ENCODE measurements around the gene NFKBIA. TPM values are rescaled to one million over a fixed set of nuclear protein-coding genes. Genes with fewer than 3 reads are reported as not detected.

The NFKBIA gene
- total and polyA plus RNA-seq, 2 of the 8 experiments (the other 6 are each of a cell fraction or from before 2014, with no cell fraction given): 25.9 to 49.7 TPM

DNA sequence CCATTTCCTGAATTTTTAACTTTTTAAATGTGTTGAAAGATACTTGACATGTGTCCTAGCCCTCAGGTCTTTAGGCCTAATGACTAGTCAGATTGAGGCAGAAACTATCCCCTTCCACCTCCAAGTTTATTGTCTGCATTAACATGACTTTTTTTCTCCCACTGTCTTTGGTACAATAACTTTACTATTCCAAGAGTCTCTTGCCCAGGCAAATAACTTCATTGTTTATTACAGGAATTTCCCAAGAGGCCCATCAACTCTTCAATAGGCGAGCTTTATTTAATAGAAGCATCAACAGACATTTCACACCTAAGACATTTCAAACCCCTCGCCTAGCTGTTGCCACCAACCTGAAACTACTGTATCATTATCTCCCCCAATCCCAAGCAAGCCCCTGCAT lies 10.7 kb downstream of the NFKBIA start:
- no peak overlapping the region for H3K14ac ChIP-seq (ENCODE audit: insufficient read length)
- no peak overlapping the region for H3K27ac ChIP-seq (ENCODE audit: low read depth, low read length)
- H4K20me1 ChIP-seq (replicated peaks in 1 of 2; ENCODE audit: control insufficient read depth in 1 of 2, insufficient read depth in 2 of 2, low read length in 2 of 2): no peaks in the 10 kb centered on the region
- H3K23ac ChIP-seq (ENCODE audit: insufficient read length): no peak overlapping the region
- no peaks in the 10 kb centered on the region for H3K79me1 ChIP-seq (ENCODE audit: low read depth, low read length)
- H3K23me2 ChIP-seq (ENCODE audit: low read depth, low read length): no peaks in the 10 kb centered on the region
- H3K18ac ChIP-seq (ENCODE audit: extremely low read depth, low read length): no peak overlapping the region; the same call in 1 of the 2 replicates
- 89% methylated on average over 2 of the region's 2 CpGs; no CpG with 5 or more reads in 1 of the 2 experiments for WGBS, 2 experiments (ENCODE audit: extremely low coverage in 1 of 2, insufficient coverage in 1 of 2, insufficient read length in 1 of 2, insufficient replicate concordance in 2 of 2, low coverage in 1 of 2, low lambda C conversion rate in 2 of 2, missing lambda C conversion rate in 1 of 2)
- no peaks in the 10 kb centered on the region for H3K36me3 ChIP-seq (ENCODE audit: control insufficient read depth in 2 of 4, insufficient read depth in 4 of 4, low read length in 3 of 4)
- no peak for TF ChIP-seq ASH2L (IDR thresholded peaks at IDR 0.05; ENCODE audit: low read length)
- TF ChIP-seq, protein P1, sequence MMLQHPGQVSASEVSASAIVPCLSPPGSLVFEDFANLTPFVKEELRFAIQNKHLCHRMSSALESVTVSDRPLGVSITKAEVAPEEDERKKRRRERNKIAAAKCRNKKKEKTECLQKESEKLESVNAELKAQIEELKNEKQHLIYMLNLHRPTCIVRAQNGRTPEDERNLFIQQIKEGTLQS (IDR thresholded peaks at IDR 0.05; ENCODE audit: insufficient read depth, low read depth, low read length): no peak
- peaks cover 5 to 10% (median 9%) of the 10 kb centered on the region in 4 experiments; a peak in 6 of 7 replicates for H3K4me1 ChIP-seq (replicated peaks in 1 of 4; ENCODE audit: control insufficient read depth in 3 of 4, insufficient read depth in 4 of 4, low read length in 3 of 4)
- H4K5ac ChIP-seq (ENCODE audit: insufficient read length, low read depth, low read length): no peak overlapping the region
- ChIA-PET POLR2A (ENCODE audit: partially characterized antibody) (interaction anchor here (4.5 kb wide), 1 partner anchor 10 kb away, joined by 48 read pairs; the partner anchor contains the start of gene NFKBIA), CTCF (ENCODE audit: partially characterized antibody) (interaction anchor here (0.6 to 2.0 kb wide), 4 partner anchors 10 to 253 kb away, joined by 3 to 11 read pairs (median 4); partner anchors contain the start of gene NFKBIA)
- no peak overlapping the region for H2BK5ac ChIP-seq (ENCODE audit: low read depth, low read length)
- H3K9ac ChIP-seq (replicated peaks in 1 of 4; ENCODE audit: extremely low read depth in 1 of 4, low read depth in 3 of 4, low read length in 3 of 4): no peak overlapping the region
- H2BK120ac ChIP-seq (replicated peaks; ENCODE audit: low read depth, low read length): no peak overlapping the region
- no peak overlapping the region for H2AK5ac ChIP-seq (ENCODE audit: low read depth, low read length)
- no peak overlapping the region for H2BK15ac ChIP-seq (ENCODE audit: low read length)
- H3K4ac ChIP-seq (replicated peaks; ENCODE audit: insufficient read length, low read depth, low read length): no peak overlapping the region
- no peaks in the 10 kb centered on the region for H3K79me2 ChIP-seq (ENCODE audit: control insufficient read depth in 1 of 2, insufficient read depth in 2 of 2, low read length in 2 of 2)
- no peak overlapping the region for H3K4me3 ChIP-seq (ENCODE audit: extremely low read depth in 1 of 4, insufficient read depth in 2 of 4, low read depth in 3 of 4, low read length in 4 of 4)
- no peak overlapping the region for H2BK12ac ChIP-seq (ENCODE audit: low read depth, low read length)
- no peak overlapping the region for H4K91ac ChIP-seq (replicated peaks; ENCODE audit: insufficient read length, low read length)
- DNase-seq (ENCODE audit: low read depth in 1 of 2, low spot score in 2 of 2) (no peak), FAIRE-seq (no peak)
- H2BK20ac ChIP-seq (ENCODE audit: low read length): no peak overlapping the region
- H3K56ac ChIP-seq (replicated peaks; ENCODE audit: insufficient read length, low read depth, low read length): no peak overlapping the region
- no peaks in the 10 kb centered on the region for H3K9me3 ChIP-seq (ENCODE audit: insufficient read depth in 2 of 2, low read depth in 1 of 2, low read length in 1 of 2)
- H2AFZ ChIP-seq (ENCODE audit: low read length): no peak overlapping the region
- H3K4me2 ChIP-seq (ENCODE audit: insufficient read depth in 1 of 2, low read depth in 2 of 2, low read length in 2 of 2): no peak overlapping the region
- H4K8ac ChIP-seq (ENCODE audit: extremely low read depth, insufficient read depth, low read length): no peak overlapping the region
- H3K27me3 ChIP-seq (replicated peaks in 1 of 4; ENCODE audit: control insufficient read depth in 3 of 4, extremely low read depth in 1 of 4, insufficient read depth in 3 of 4, low read length in 3 of 4): no peaks in the 10 kb centered on the region

Measured in H1 (cell line).